NCI-H1417 (cell line): ENCODE measurements around the gene CADM2.
A peak's percentile ranks its signal among the peaks of the same experiment; 100 is the strongest.

Experiments used
- DNase-seq, 3 experiments: peaks; one replicate each; lab custom pipeline; 2025; lab: John Stamatoyannopoulos, UW

Gene CADM2

GRCh38 chr3:85571835-85572234, 613.0 kb downstream of the CADM2 start:
- no peak for DNase-seq

GRCh38 chr3:85572426-85572825, 613.6 kb downstream of the CADM2 start:
- DNase-seq = no peak

- no peak for DNase-seq
Observed at GRCh38 chr3:85572978-85573377, 614.2 kb downstream of the CADM2 start.

GRCh38 chr3:85574006-85574705, 615.4 kb downstream of the CADM2 start:
- DNase-seq = no peak

- peak; percentile 48 to 89 (median 64) for DNase-seq
Observed at GRCh38 chr3:85576091-85576690, 617.4 kb downstream of the CADM2 start.

GRCh38 chr3:85576697-85577200, 618.0 kb downstream of the CADM2 start:
- DNase-seq = no peak

GRCh38 chr3:85584779-85585356, 626.1 kb downstream of the CADM2 start:
- no peak for DNase-seq

- DNase-seq = peak in 1 of 3 experiments; percentile 66
Observed at GRCh38 chr3:85586018-85586417, 627.2 kb downstream of the CADM2 start.

GRCh38 chr3:85589145-85589544, 630.4 kb downstream of the CADM2 start:
- DNase-seq = no peak

GRCh38 chr3:85591451-85591850, 632.7 kb downstream of the CADM2 start:
- DNase-seq = no peak

GRCh38 chr3:85592256-85592655, 633.5 kb downstream of the CADM2 start:
- DNase-seq = no peak

- DNase-seq = peak in 1 of 3 experiments; percentile 48
Observed at GRCh38 chr3:85594676-85595075, 635.9 kb downstream of the CADM2 start.

GRCh38 chr3:85603378-85603777, 644.6 kb downstream of the CADM2 start:
- DNase-seq = peak in 1 of 3 experiments; percentile 71

GRCh38 chr3:85604641-85605040, 645.9 kb downstream of the CADM2 start:
- DNase-seq = no peak

- no peak for DNase-seq
Observed at GRCh38 chr3:85605066-85605465, 646.3 kb downstream of the CADM2 start.

GRCh38 chr3:85626662-85627061, 667.9 kb downstream of the CADM2 start:
- no peak for DNase-seq

- DNase-seq = peak in 2 of 3 experiments; percentile 53 to 89
Observed at GRCh38 chr3:85627932-85628331, 669.1 kb downstream of the CADM2 start.

GRCh38 chr3:85631070-85631469, 672.3 kb downstream of the CADM2 start:
- DNase-seq = no peak

- DNase-seq = no peak
Observed at GRCh38 chr3:85632921-85633320, 674.1 kb downstream of the CADM2 start.

- DNase-seq = no peak
Observed at GRCh38 chr3:85652360-85652759, 693.6 kb downstream of the CADM2 start.

- DNase-seq = no peak
Observed at GRCh38 chr3:85660451-85660850, 701.7 kb downstream of the CADM2 start.

GRCh38 chr3:85662462-85662861, 703.7 kb downstream of the CADM2 start:
- DNase-seq = no peak

- no peak for DNase-seq
Observed at GRCh38 chr3:85667744-85668143, 709.0 kb downstream of the CADM2 start.
